CD4-positive, alpha-beta T cell treated with Interleukin-17A for 4 hours (primary cell): ENCODE measurements around the gene OMP.
"Not testable (repeated sequence)": the region's sequence is repeated elsewhere in the genome, so short reads cannot be mapped to it uniquely, and the experiment has no call there.

Experiments
- DNase-seq: peaks from one replicate; pipeline ENCODE4 v3.0.0-alpha.2; 2020; ENCODE audit warnings: mixed read lengths

OMP gene

GRCh38 chr11:77102246-77103210 lies at the start of gene OMP:
OMP (plus strand) TSS chr11:77102840; CDS start chr11:77102840, 0 bp downstream.
- no peak for DNase-seq

- no peak for DNase-seq
These were observed 49.2 kb upstream of the OMP start for GRCh38 chr11:77053217-77054015.

- DNase-seq, result no peak
These were observed 48.6 kb upstream of the OMP start for GRCh38 chr11:77054084-77054483.

GRCh38 chr11:77055101-77055561 lies 47.5 kb upstream of the OMP start:
- DNase-seq, result no peak

GRCh38 chr11:77055913-77056312 lies 46.7 kb upstream of the OMP start:
- no peak for DNase-seq

GRCh38 chr11:77056814-77057402 lies 45.7 kb upstream of the OMP start:
- no peak for DNase-seq

- no peak for DNase-seq
These were observed 44.6 kb upstream of the OMP start for GRCh38 chr11:77057938-77058474.

GRCh38 chr11:77058900-77059299 lies 43.7 kb upstream of the OMP start:
- DNase-seq, result no peak

GRCh38 chr11:77059806-77060205 lies 42.8 kb upstream of the OMP start:
- DNase-seq, result no peak

GRCh38 chr11:77060234-77060633 lies 42.4 kb upstream of the OMP start:
- no peak for DNase-seq

GRCh38 chr11:77061258-77061657 lies 41.4 kb upstream of the OMP start:
- DNase-seq, result not testable (repeated sequence)

- no peak for DNase-seq
These were observed 39.7 kb upstream of the OMP start for GRCh38 chr11:77062924-77063323.

- no peak for DNase-seq
These were observed 39.2 kb upstream of the OMP start for GRCh38 chr11:77063407-77063806.

GRCh38 chr11:77063861-77064260 lies 38.8 kb upstream of the OMP start:
- DNase-seq, result no peak

GRCh38 chr11:77064648-77065217 lies 37.9 kb upstream of the OMP start:
- DNase-seq, result no peak

GRCh38 chr11:77065878-77066228 lies 36.8 kb upstream of the OMP start:
- no peak for DNase-seq

GRCh38 chr11:77066229-77067042 lies 36.2 kb upstream of the OMP start, which contains the start of gene CAPN5:
CAPN5 (plus strand) TSS chr11:77066971; CDS start chr11:77084887, 17,916 bp downstream.
- peak; percentile 94 for DNase-seq

- no peak for DNase-seq
These were observed 34.7 kb upstream of the OMP start for GRCh38 chr11:77067861-77068443.

GRCh38 chr11:77068457-77069335 lies 33.9 kb upstream of the OMP start:
- DNase-seq, result no peak

GRCh38 chr11:77069336-77069968 lies 33.2 kb upstream of the OMP start:
- no peak for DNase-seq
